CD4-positive, alpha-beta T cell treated with Interferon gamma for 1 hour (primary cell): ENCODE results near the gene RELN.
"Not testable (repeated sequence)": the region's sequence is repeated elsewhere in the genome, so short reads cannot be mapped to it uniquely, and the experiment has no call there.

Experiments
- DNase-seq: peaks from one replicate; pipeline ENCODE4 v3.0.0-alpha.2; 2020

RELN gene

GRCh38 chr7:103541026-103541425 lies 448.4 kb downstream of the RELN start:
- DNase-seq, result no peak

- no peak for DNase-seq
Observed at GRCh38 chr7:103540338-103540737, 449.1 kb downstream of the RELN start.

- no peak for DNase-seq
Observed at GRCh38 chr7:103539875-103540274, 449.6 kb downstream of the RELN start.

GRCh38 chr7:103538964-103539709 lies 450.3 kb downstream of the RELN start:
- no peak for DNase-seq

- DNase-seq, result no peak
Observed at GRCh38 chr7:103533761-103534160, 455.7 kb downstream of the RELN start.

- DNase-seq, result no peak
Observed at GRCh38 chr7:103532955-103533354, 456.5 kb downstream of the RELN start.

GRCh38 chr7:103528152-103528551 lies 461.3 kb downstream of the RELN start:
- no peak for DNase-seq

GRCh38 chr7:103525937-103526336 lies 463.5 kb downstream of the RELN start:
- no peak for DNase-seq

- no peak for DNase-seq
Observed at GRCh38 chr7:103524042-103524907, 465.2 kb downstream of the RELN start.

GRCh38 chr7:103521937-103522336 lies 467.5 kb downstream of the RELN start:
- no peak for DNase-seq

GRCh38 chr7:103504505-103505135 lies 484.8 kb downstream of the RELN start:
- DNase-seq, result no peak

- no peak for DNase-seq
Observed at GRCh38 chr7:103501206-103501605, 488.3 kb downstream of the RELN start.

GRCh38 chr7:103499976-103500375 lies 489.5 kb downstream of the RELN start:
- DNase-seq, result no peak

GRCh38 chr7:103487419-103487818 lies 502.0 kb downstream of the RELN start:
- DNase-seq, result no peak

GRCh38 chr7:103486873-103487272 lies 502.6 kb downstream of the RELN start:
- DNase-seq, result not testable (repeated sequence)

GRCh38 chr7:103480771-103481170 lies 508.7 kb downstream of the RELN start:
- DNase-seq, result no peak

GRCh38 chr7:103474956-103475355 lies 514.5 kb downstream of the RELN start:
- no peak for DNase-seq

GRCh38 chr7:103469095-103469948 lies 520.1 kb downstream of the RELN start:
- no peak for DNase-seq

- DNase-seq, result no peak
Observed at GRCh38 chr7:103466814-103467213, 522.6 kb downstream of the RELN start.

- no peak for DNase-seq
Observed at GRCh38 chr7:103462358-103462757, 527.1 kb downstream of the RELN start.

GRCh38 chr7:103447073-103447960 lies 542.1 kb downstream of the RELN start:
- no peak for DNase-seq
